Activated T-cell treated with anti-CD3 and anti-CD28 coated beads for 4 hours (primary cell): ENCODE measurements around the gene CYP20A1.
A peak's percentile ranks its signal among the peaks of the same experiment; 100 is the strongest.
"Not testable (repeated sequence)": the region's sequence is repeated elsewhere in the genome, so short reads cannot be mapped to it uniquely, and the experiment has no call there.

Experiments
- DNase-seq: peaks from one replicate; pipeline ENCODE4 v3.0.0-alpha.2; 2020

CYP20A1 gene

GRCh38 chr2:203282101-203282500 lies 43.3 kb downstream of the CYP20A1 start:
- DNase-seq, result no peak

GRCh38 chr2:203286532-203286931 lies 47.7 kb downstream of the CYP20A1 start:
- DNase-seq, result no peak

DNA sequence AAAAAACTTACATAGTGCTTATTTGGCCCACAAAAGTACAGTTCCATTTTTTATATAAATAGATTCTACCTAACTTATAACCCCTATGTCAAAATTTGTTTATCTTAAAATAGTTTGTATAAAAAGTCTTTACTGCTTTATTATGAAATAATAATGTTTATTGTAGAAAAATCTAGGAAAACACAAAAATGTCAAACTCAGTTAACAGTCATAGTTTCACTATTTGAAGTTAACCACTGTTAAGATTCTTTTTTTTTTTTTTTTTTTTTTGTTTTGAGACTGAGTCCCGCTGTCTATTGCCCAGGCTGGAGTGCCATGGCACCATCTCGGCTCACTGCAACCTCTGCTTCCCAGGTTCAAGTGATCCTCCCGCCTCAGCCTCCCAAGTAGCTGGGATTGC lies 62.8 kb downstream of the CYP20A1 start:
- DNase-seq, result no peak

GRCh38 chr2:203302586-203302985 lies 63.8 kb downstream of the CYP20A1 start:
- not testable (repeated sequence) for DNase-seq

DNA sequence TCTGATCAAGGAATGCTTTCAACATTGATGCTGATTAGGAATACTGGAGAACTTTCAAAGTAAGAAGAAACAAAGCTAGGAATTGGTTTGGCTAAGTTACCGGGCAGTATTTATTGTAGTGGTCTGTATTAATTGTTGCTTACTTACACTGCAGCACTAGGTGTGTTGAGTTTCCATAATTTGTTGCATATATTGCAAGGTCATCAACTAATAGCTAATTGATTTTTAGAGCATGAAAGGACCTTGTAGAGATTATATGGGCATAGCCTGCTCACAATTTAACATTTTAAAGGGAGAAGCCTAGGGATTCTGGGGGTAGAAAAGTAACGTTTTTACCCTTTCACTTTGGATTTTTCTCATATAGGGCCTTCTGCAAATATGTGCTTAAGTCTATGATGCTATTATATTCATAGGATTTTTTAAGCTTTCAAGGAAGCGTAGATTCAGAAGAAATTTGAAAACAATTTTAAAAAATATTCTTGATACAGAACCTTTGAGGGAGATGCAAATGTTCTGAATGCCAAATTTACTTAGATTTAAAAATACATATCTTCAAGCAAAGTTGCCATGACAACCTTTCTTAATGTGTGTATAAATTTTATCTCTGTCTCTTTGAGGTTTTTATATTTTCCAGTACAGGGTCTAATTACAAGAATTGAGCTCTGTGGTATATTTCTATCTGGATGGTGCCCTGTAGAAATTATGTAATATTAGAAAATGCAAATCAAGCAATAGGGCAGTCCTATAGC lies 72.0 kb downstream of the CYP20A1 start:
- no peak for DNase-seq

DNA sequence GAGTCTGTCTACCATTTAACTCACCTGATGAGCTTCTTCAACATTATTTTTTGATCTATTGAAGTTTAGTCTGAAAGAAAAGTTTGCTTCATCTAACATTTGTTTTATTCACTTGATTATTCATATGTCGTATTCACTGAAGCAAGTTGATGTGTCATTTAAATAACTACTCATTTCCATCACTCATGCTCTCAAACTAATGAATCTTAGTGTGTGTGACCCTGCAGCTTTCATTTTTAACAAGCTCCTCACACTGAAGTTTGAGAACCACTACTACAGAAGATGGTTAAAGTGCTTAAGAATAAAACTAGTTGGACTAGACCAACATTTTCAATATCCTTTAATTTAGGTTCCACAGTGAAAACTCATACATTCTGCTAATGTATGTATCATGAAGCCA lies 87.5 kb downstream of the CYP20A1 start:
- no peak for DNase-seq

DNA sequence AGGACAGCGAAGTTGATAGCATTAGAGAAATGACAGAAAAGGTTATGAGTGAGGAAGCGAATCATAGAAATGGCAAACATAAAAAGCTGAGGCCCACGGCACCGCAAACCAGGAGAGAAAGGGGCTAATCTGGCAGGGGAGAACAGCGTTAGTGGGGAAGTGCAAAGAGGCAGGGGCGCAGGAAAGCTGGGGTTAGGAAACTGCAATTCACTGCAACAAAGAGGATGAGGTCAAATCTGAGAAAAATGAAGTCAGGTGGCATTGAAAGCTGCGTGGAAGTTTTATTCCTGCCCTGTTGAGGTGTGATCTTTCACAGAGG lies 88.7 kb downstream of the CYP20A1 start:
- no peak for DNase-seq

DNA sequence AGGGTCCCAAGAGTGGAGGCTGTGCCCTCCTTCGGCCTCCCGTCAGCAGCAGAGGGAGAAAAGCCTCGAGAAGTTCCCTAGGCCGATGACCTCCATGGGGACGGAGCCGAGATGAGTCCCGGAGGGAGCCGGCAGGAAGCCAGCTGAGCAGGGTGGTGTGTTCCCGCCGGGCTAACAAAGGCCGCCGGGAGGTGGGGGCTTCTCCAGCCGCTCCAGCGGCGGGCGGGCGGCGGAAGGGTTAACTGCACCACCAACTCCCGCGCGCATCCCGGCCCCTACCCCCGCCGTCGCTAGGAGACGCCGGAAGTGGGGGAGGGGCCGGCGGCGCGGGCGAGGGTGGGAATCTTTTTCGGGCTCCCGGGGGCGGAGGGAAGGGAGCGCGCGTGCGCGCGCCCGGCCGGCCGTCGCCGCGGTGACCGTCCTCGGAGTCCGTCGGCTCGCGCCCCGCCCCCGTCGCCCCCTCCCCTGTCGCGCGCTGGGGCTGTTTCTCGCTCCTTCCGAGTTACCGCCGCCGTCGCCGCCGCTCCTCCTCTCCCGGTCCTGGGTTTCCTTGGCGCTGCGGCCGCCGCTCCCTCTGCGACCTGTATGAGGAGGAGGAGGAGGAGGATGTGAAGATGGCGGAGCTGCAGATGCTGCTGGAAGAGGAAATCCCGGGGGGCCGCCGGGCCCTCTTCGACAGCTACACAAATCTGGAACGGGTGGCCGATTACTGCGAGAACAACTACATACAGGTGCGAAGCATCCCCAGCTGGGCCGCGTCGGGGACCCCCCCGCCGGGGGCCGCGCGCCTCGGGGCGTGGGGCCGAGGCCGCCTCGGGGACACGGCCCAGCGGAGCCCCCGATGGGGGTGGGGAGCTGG lies 89.3 kb downstream of the CYP20A1 start, which contains the start of gene ABI2:
ABI2 (plus strand) TSS at position 494 of the 859 bp plus-strand sequence; CDS start at position 615, 121 bp downstream.
- peak; percentile 60 for DNase-seq

GRCh38 chr2:203328760-203329540 lies 90.1 kb downstream of the CYP20A1 start:
- peak; percentile 33 for DNase-seq

GRCh38 chr2:203330434-203330833 lies 91.6 kb downstream of the CYP20A1 start:
- DNase-seq, result no peak

- DNase-seq, result no peak
Measured at GRCh38 chr2:203338322-203338721, 99.5 kb downstream of the CYP20A1 start.

GRCh38 chr2:203340791-203341487 lies 102.1 kb downstream of the CYP20A1 start:
- no peak for DNase-seq

- DNase-seq, result no peak
Measured at GRCh38 chr2:203341741-203342310, 103.0 kb downstream of the CYP20A1 start.

DNA sequence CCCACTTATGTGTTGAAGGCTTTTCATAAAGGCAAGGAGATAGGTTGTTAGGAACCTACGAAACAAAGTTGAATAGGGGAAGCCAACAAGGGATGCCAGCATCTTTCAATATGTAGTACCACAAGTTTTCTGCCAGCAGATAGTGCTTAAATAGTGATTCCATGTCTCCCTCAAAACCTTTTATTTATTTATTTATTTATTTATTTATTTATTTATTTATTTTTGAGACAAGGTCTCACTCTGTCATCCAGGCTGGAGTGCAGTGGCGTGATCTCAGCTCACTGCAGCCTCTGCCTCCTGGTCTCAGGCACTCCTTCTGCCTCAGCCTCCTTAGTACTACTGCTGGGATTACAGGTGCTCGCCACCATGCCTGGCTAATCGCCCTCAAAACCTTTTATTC lies 103.6 kb downstream of the CYP20A1 start:
- not testable (repeated sequence) for DNase-seq

- DNase-seq, result no peak
Measured at GRCh38 chr2:203344667-203345066, 105.8 kb downstream of the CYP20A1 start.

DNA sequence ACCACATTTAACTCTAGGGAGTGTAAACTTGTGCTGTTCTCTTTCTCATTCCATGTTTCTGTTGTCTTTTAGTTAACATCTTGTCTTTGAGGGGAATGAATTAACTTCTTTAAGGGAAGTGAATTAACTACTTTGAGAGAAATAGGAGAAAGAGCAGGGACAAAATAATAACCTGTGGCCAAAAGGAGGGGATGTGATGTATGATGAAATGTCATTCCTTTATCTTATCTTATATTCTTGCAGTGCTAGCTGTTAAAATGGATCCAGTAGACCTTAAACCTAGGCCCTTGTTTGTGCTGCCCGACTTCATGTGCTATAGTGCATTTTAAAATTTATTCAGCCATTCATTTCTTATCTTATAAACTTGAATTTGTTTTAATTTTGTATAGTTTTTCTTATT lies 107.8 kb downstream of the CYP20A1 start:
- no peak for DNase-seq

GRCh38 chr2:203347375-203347774 lies 108.6 kb downstream of the CYP20A1 start:
- no peak for DNase-seq

DNA sequence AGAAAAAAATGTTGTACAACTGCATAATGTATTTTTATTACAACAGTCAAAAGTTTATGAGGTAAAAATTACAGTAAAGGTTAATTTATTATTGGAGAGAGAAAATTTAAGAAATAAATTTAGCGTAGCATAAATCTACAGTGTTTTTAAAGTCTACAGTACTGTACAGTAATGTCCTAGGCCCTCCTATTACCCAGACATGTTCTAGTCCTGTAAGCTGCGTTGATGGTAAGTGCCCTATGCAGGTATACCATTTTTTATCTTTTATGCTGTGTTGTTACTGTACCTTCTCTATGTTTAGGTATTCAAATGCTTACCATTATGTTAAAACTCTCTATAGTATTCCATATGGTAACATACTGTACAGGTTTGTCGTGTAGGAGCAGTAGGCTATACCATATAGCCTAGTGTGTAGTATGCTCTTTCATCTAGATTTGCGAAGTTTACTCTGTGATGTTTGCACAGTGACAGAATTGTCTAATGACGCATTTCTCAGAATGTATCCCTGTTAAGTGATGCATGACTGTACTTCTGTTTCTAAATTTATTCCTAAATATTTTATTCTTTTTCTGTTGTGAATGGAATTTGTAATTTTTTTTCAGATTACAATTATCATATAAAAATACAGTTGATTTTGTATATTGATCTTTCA lies 113.9 kb downstream of the CYP20A1 start:
- DNase-seq, result no peak

DNA sequence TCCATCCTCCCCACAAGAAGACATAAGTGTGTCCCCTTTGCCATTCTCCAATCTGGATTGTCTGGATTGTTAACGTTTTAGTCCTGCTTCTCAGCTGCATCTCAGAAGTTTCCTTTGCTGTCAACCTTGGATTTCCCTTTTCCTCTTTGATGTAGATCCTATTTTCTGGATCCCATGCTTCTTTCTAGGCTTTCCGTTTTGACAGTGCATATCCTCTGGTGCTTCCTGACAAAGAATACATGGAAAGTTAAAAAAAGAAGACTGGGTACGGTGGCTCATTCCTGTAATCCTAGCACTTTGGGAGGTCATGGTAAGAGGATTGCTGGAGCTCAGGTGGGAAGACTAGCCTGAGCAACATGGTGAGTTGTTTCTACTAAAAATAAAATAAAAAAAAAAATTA lies 116.1 kb downstream of the CYP20A1 start:
- no peak for DNase-seq
